A549 (cell line): ENCODE data around the gene CARD14. TPM values are rescaled to one million over a fixed set of nuclear protein-coding genes. Genes with fewer than 3 reads are reported as not detected.
A peak's percentile ranks its signal among the peaks of the same experiment; 100 is the strongest.

Source experiments
- ATAC-seq, 2 experiments: fragments of 200-7000 bp in 1 of 2; fragments of >200 bp in 1 of 2; cut with Nextera tagmentation in 1 of 2; cut with Tn5 transposase in 1 of 2; 3 replicates each; pipeline versions ENCODE4 v1.8.0 to v1.9.1; 2018 to 2020; ENCODE audit warnings: mild to moderate bottlenecking in 1 of 2, moderate library complexity in 1 of 2
- CTCF ChIA-PET: fragments of 300-600 bp; sonication (Branson Sonifier 250); formaldehyde crosslinking; extraction: SDS; loops from one replicate; lab custom pipeline; 2021; ENCODE audit warnings: antibody characterized with exemption, inconsistent platforms; lab: Yijun Ruan, JAX
- POLR2A ChIA-PET: fragments of 350-600 bp; formaldehyde crosslinking; extraction: SDS; loops from one replicate; lab custom pipeline; 2021; ENCODE audit warnings: antibody characterized with exemption, inconsistent platforms; lab: Yijun Ruan, JAX
- DNase-seq, 2 experiments: peaks; one replicate each; pipeline versions ENCODE4 v3.0.0 to v3.0.0-alpha.2; 2011 to 2016; ENCODE audit warnings: low read depth in 1 of 2, low spot score in 1 of 2
- FAIRE-seq: peaks from 2 replicates; lab custom pipeline; 2011; peaks lifted over from hg19 to GRCh38; lab: Jason Lieb, UNC
- H3K27ac ChIP-seq, 2 experiments: fragments of >200 bp; sonication (Bioruptor Twin); formaldehyde crosslinking; 3 replicates each; pipeline ENCODE4 v1.5.1; 2016 to 2017
- H3K4me1 ChIP-seq: fragments of >200 bp; sonication (Bioruptor Twin); formaldehyde crosslinking; 3 replicates; pipeline ENCODE4 v1.6.1; 2016
- H3K4me2 ChIP-seq: fragments of >200 bp; sonication (Bioruptor Twin); formaldehyde crosslinking; 3 replicates; pipeline ENCODE4 v1.6.1; 2016
- H3K4me3 ChIP-seq: fragments of >200 bp; sonication (Bioruptor Twin); formaldehyde crosslinking; 3 replicates; pipeline ENCODE4 v1.5.1; 2016
- H3K9me3 ChIP-seq: fragments of >200 bp; sonication (Bioruptor Twin); formaldehyde crosslinking; 3 replicates; pipeline ENCODE4 v1.6.1; 2016
- ATOH8 ChIP-seq: fragments of 250-450 bp; sonication (Bioruptor Pico); IDR thresholded peaks from 2 replicates; pipeline ENCODE4 v1.5.0; 2020; ENCODE audit warnings: low read depth, mild to moderate bottlenecking, moderate library complexity
- CBX8 ChIP-seq: fragments of 200-600 bp; sonication (generic); IDR thresholded peaks from 2 replicates; pipeline ENCODE4 v1.6.1; 2016
- CHD2 ChIP-seq: fragments of 150-350 bp; IDR thresholded peaks from 2 replicates; pipeline ENCODE4 v1.6.1; 2014; ENCODE audit warnings: low read length; ENCODE audit not compliant: partially characterized antibody
- CHD4 ChIP-seq: fragments of 200-600 bp; sonication (generic); IDR thresholded peaks from 2 replicates; pipeline ENCODE4 v1.6.1; 2016; ENCODE audit warnings: antibody characterized with exemption, mild to moderate bottlenecking, borderline replicate concordance
- ELK1 ChIP-seq: fragments of 150-350 bp; IDR thresholded peaks from 2 replicates; pipeline ENCODE4 v1.6.1; 2014; ENCODE audit warnings: low read depth, mild to moderate bottlenecking, low read length
- HEYL ChIP-seq: fragments of 250-450 bp; sonication (Bioruptor Pico); IDR thresholded peaks from 2 replicates; pipeline ENCODE4 v1.8.0; 2021; ENCODE audit warnings: mild to moderate bottlenecking, moderate library complexity
- MAX ChIP-seq: IDR thresholded peaks from 2 replicates; pipeline ENCODE4 v1.6.1; 2012
- MAZ ChIP-seq: fragments of 150-350 bp; IDR thresholded peaks from 2 replicates; pipeline ENCODE4 v1.6.1; 2014; ENCODE audit warnings: antibody characterized with exemption, low read depth, low read length, borderline replicate concordance
- PHF8 ChIP-seq: fragments of 200-600 bp; sonication (generic); IDR thresholded peaks from 2 replicates; pipeline ENCODE4 v1.6.1; 2016; ENCODE audit warnings: low read depth, mild to moderate bottlenecking, antibody characterized with exemption, moderate library complexity, borderline replicate concordance
- RAD21 ChIP-seq, 2 experiments: fragments of >200 bp in 1 of 2; sonication (Bioruptor Twin) in 1 of 2; formaldehyde crosslinking in 1 of 2; IDR thresholded peaks in 1 of 2; conservative IDR thresholded peaks in 1 of 2; 2 replicates in 1 of 2; 3 replicates in 1 of 2; pipeline ENCODE4 v1.6.1; 2012 to 2018; ENCODE audit warnings: inconsistent platforms in 1 of 2
- SREBF2 ChIP-seq: fragments of 450-650 bp; IDR thresholded peaks from 2 replicates; pipeline ENCODE4 v1.6.1; 2014; ENCODE audit warnings: mild to moderate bottlenecking, moderate library complexity
- USF2 ChIP-seq: fragments of 450-650 bp; IDR thresholded peaks from 2 replicates; pipeline ENCODE4 v1.6.1; 2014; ENCODE audit warnings: antibody characterized with exemption
- WGBS: methylation state at CpG from one replicate; pipeline ENCODE4 v1.1.6; 2017; ENCODE audit errors: missing lambda C conversion rate; 5-methylcytosine and 5-hydroxymethylcytosine counted together
- polyA plus RNA-seq, 4 experiments: library from polyadenylated mRNA; depleted of rRNA in 3 of 4; stranded (reverse); fragments of >200 nt; fragmentation: RNase III in 1 of 4; extraction: RNeasy Plus Mini Kit Qiagen cat#74134 plus additional on column Dnase treatment in 1 of 4; gene quantifications; 2 replicates in 3 of 4; 3 replicates in 1 of 4; pipeline ENCODE4 v1.2.3, GENCODE V29; 2011 to 2017

Gene CARD14
- polyA plus RNA-seq, 2 of the 4 experiments (the other 2 are of a cell fraction), result 0.17 to 0.18 TPM

GRCh38 chr17:80220736-80221215, 50.9 kb downstream of the CARD14 start:
- no peak for FAIRE-seq
- Histone ChIP-seq H3K9me3 (no peaks in the 10 kb centered on the region), H3K27ac (peak overlapping the region; percentile 86 to 97), H3K4me1 (peaks cover 11% of the 10 kb centered on the region), H3K4me2 (peak overlapping the region; percentile 91), H3K4me3 (peak overlapping the region; percentile 77)
- TF ChIP-seq USF2, result no peak
- peak; percentile 41; the same call in 1 of the 2 replicates for TF ChIP-seq PHF8
- CTCF ChIA-PET, result no interaction called here
- ATAC-seq, result peak; percentile 26 to 49; a peak in 4 of 6 replicates
- peak in 1 of 2 experiments; percentile 46 for DNase-seq
- 28% methylated on average over 31 of the region's 41 CpGs for WGBS
- POLR2A ChIA-PET, result interaction anchor here (0.6 to 1.0 kb wide), 2 partner anchors 75 to 891 kb away, joined by 3 read pairs; no protein-coding TSS in a partner anchor

GRCh38 chr17:80221351-80222105, 51.7 kb downstream of the CARD14 start:
- ChIA-PET POLR2A (no interaction called here), CTCF (interaction anchor here (0.5 to 1.5 kb wide), 3 partner anchors 16 to 138 kb away, joined by 3 to 6 read pairs (median 4); no protein-coding TSS in a partner anchor)
- Histone ChIP-seq H3K27ac (peak overlapping the region in 1 of 2 experiments; percentile 97; a peak in 3 of 6 replicates), H3K4me2 (peak overlapping the region; percentile 91), H3K9me3 (no peaks in the 10 kb centered on the region), H3K4me1 (peaks cover 11% of the 10 kb centered on the region), H3K4me3 (peak overlapping the region; percentile 77)
- no peak for FAIRE-seq
- no peak for DNase-seq
- TF ChIP-seq HEYL (no peak), MAZ (no peak), SREBF2 (no peak), CHD2 (no peak), MAX (no peak), ATOH8 (CRISPR knock-in tag) (no peak)
- 93% methylated on average over 29 of the region's 29 CpGs for WGBS
- no peak for ATAC-seq

- no peak for TF ChIP-seq USF2
- no peak for TF ChIP-seq ELK1
- no peak for TF ChIP-seq RAD21 (conservative IDR thresholded peaks at IDR 0.05 in 1 of 2, IDR thresholded peaks at IDR 0.05 in 1 of 2)
- no peak for TF ChIP-seq CBX8
- no peak for TF ChIP-seq CHD4
- Histone ChIP-seq H3K4me2 (no peak overlapping the region), H3K27ac (no peak overlapping the region), H3K4me3 (no peak overlapping the region), H3K4me1 (peaks cover 11% of the 10 kb centered on the region), H3K9me3 (no peaks in the 10 kb centered on the region)
- ATAC-seq, result no peak
- ChIA-PET POLR2A (interaction anchor here (0.5 kb wide), 1 partner anchor 108 kb away, joined by 3 read pairs; no protein-coding TSS in a partner anchor), CTCF (interaction anchor here (1.1 to 1.5 kb wide), 3 partner anchors 15 to 121 kb away, joined by 3 to 6 read pairs (median 4); partner anchors contain the start of gene GAA)
- 96% methylated on average over 18 of the region's 18 CpGs for WGBS
- FAIRE-seq, result no peak
- no peak for DNase-seq
Measured at GRCh38 chr17:80222376-80223141, 52.7 kb downstream of the CARD14 start.
